Measurements from ENCODE around the gene CCDC102A.

The CCDC102A gene

DNA sequence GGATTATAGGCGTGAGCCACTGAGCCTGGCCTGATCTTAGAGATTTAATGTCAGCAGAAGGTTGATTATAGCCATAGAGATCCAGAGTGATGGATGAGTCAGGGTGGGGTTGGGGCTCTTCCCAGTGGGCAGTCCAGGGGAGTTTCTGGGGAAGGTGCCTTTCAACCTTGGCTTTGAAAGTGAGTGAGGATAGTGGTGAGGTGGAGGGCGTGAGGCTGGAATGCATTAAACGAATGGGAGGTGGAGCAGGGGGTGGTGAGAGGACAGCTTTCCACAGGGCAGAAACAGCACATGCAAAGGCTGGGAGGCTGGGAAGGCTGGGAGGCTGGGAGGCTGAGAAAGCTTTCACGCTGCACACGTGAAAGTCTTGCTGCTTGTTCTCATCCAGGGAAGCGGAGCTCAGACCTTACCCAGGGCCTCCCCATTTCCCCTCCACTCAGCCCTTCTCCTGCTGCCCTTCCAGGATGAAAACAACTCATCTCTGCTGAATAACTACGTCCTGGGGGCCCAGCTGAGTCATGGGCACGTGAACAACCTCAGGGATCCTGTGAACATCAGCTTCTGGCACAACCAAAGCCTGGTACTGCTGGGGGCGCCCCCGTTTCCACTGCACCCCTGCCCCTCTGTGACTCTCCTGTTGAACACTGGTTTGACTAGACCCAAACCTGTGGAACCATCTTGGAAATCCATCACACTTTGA is 28.4 kb upstream of the CCDC102A start:
- H3K4me3 ChIP-seq (ENCODE audit: insufficient read length, low read depth) = no peak overlapping the region
- DNase-seq (ENCODE audit: low read depth, low spot score) = no peak
- H3K9ac ChIP-seq (ENCODE audit: insufficient read length, low read depth) = no peak overlapping the region
- H3K9me3 ChIP-seq (ENCODE audit: insufficient read depth, low read length) = peaks cover 17% of the 10 kb centered on the region; the same call in 1 of the 2 replicates
- H3K4me1 ChIP-seq (ENCODE audit: insufficient read depth, insufficient read length) = peaks cover 10% of the 10 kb centered on the region
- peaks cover 13% of the 10 kb centered on the region for H3K36me3 ChIP-seq (ENCODE audit: insufficient read depth, insufficient read length, low read length)
- no peaks in the 10 kb centered on the region for H3K27me3 ChIP-seq (ENCODE audit: insufficient read depth, insufficient read length)
- TF ChIP-seq SUZ12 (IDR thresholded peaks at IDR 0.05; ENCODE audit: extremely low read depth, insufficient read depth, insufficient read length) (no peak), YY1 (IDR thresholded peaks at IDR 0.05; ENCODE audit: insufficient read depth, insufficient read length) (no peak), ZNF274 (IDR thresholded peaks at IDR 0.05; ENCODE audit: low read depth, low read length) (no peak)

DNA sequence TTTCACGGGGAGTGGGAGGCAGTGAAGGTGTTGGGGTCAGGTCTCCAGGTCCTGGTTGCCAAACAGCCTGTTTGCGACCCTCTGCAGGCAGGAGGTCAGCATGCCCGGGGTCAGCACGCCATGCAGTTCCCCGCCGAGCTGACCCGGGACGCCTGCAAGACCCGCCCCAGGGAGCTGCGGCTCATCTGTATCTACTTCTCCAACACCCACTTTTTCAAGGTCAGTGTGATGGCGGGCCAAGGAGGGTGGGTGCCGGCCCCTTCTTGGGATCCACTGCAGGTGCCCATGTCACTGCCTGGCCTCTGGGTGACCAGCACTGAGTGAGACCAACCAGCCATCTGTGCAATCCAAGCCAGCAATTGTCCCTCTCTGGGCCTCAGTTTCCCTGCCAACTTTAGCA is 27.4 kb upstream of the CCDC102A start:
- no peak for DNase-seq (ENCODE audit: low read depth, low spot score)
- H3K9ac ChIP-seq (ENCODE audit: insufficient read length, low read depth) = no peak overlapping the region
- peaks cover 3% of the 10 kb centered on the region for H3K36me3 ChIP-seq (ENCODE audit: insufficient read depth, insufficient read length, low read length)
- peaks cover 13% of the 10 kb centered on the region; the same call in 1 of the 2 replicates for H3K9me3 ChIP-seq (ENCODE audit: insufficient read depth, low read length)
- H3K4me3 ChIP-seq (ENCODE audit: insufficient read length, low read depth) = no peak overlapping the region
- H3K27me3 ChIP-seq (ENCODE audit: insufficient read depth, insufficient read length) = no peaks in the 10 kb centered on the region
- TF ChIP-seq SUZ12 (IDR thresholded peaks at IDR 0.05; ENCODE audit: extremely low read depth, insufficient read depth, insufficient read length) = no peak
- TF ChIP-seq YY1 (IDR thresholded peaks at IDR 0.05; ENCODE audit: insufficient read depth, insufficient read length) = no peak
- TF ChIP-seq ZNF274 (IDR thresholded peaks at IDR 0.05; ENCODE audit: low read depth, low read length) = no peak
- H3K4me1 ChIP-seq (ENCODE audit: insufficient read depth, insufficient read length) = peaks cover 10% of the 10 kb centered on the region

DNA sequence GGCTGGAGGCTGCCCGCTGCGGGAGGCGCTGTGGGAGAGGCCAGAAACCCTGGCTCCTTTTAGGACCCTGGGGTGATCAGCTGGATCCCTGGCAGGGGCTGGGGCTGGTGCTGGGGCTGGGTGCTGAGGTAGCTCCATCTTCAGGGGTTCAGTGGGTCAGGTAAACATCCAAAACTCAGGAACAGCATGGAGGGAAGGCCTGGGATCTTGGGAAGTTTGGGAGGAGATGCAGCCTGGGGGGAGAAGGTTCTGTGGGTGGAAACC is 27.0 kb upstream of the CCDC102A start:
- TF ChIP-seq SUZ12 (IDR thresholded peaks at IDR 0.05; ENCODE audit: extremely low read depth, insufficient read depth, insufficient read length) = no peak
- no peak for TF ChIP-seq ZNF274 (IDR thresholded peaks at IDR 0.05; ENCODE audit: low read depth, low read length)
- no peak for TF ChIP-seq YY1 (IDR thresholded peaks at IDR 0.05; ENCODE audit: insufficient read depth, insufficient read length)
- H3K4me1 ChIP-seq (ENCODE audit: insufficient read depth, insufficient read length) = peaks cover 10% of the 10 kb centered on the region
- no peak overlapping the region for H3K9ac ChIP-seq (ENCODE audit: insufficient read length, low read depth)
- H3K27me3 ChIP-seq (ENCODE audit: insufficient read depth, insufficient read length) = no peaks in the 10 kb centered on the region
- no peaks in the 10 kb centered on the region for H3K36me3 ChIP-seq (ENCODE audit: insufficient read depth, insufficient read length, low read length)
- no peak for DNase-seq (ENCODE audit: low read depth, low spot score)
- no peak overlapping the region for H3K4me3 ChIP-seq (ENCODE audit: insufficient read length, low read depth)
- peaks cover 13% of the 10 kb centered on the region; the same call in 1 of the 2 replicates for H3K9me3 ChIP-seq (ENCODE audit: insufficient read depth, low read length)

DNA sequence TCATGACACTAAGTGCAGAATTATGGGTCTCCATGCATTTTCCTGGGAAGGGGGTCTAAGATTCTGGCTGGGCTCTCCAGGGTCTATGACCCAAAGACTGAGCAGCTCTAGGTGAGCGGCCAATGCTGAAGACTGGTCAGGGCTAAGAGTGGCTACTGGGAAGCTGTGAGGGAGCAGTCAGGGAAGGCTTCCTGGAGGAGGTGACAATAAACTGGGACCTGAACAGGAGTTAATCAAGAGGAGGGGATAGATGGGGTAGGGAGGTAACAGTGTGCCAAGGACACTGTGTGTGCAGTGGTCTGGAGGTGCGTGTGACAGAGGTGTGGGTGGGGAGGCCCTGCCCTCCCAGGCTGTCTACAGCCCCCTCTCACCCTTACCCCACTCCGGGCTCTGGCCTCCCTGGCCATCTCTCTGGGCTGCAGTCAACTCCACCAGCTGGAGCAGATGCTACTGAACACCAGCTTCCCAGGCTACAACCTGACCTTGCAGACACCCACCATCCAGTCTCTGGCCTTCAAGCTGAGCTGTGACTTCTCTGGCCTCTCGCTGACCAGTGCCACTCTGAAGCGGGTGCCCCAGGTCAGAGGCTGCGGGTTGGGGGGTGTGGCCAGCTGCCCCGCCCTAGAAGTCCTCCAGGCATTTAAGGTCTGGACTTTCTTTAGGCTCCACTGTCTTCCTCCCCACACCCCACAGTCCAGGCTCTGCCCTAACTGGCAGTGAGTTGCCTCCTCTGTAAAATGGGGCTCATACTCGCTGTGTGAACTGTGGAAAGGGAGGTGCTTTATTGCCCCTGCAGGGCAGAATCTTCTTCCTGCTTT is 26.5 kb upstream of the CCDC102A start:
- peaks cover 10% of the 10 kb centered on the region for H3K4me1 ChIP-seq (ENCODE audit: insufficient read depth, insufficient read length)
- H3K36me3 ChIP-seq (ENCODE audit: insufficient read depth, insufficient read length, low read length) = no peaks in the 10 kb centered on the region
- DNase-seq (ENCODE audit: low read depth, low spot score) = no peak
- no peak overlapping the region for H3K9ac ChIP-seq (ENCODE audit: insufficient read length, low read depth)
- H3K9me3 ChIP-seq (ENCODE audit: insufficient read depth, low read length) = peaks cover 13% of the 10 kb centered on the region; the same call in 1 of the 2 replicates
- no peak overlapping the region for H3K4me3 ChIP-seq (ENCODE audit: insufficient read length, low read depth)
- H3K27me3 ChIP-seq (ENCODE audit: insufficient read depth, insufficient read length) = no peaks in the 10 kb centered on the region
- TF ChIP-seq YY1 (IDR thresholded peaks at IDR 0.05; ENCODE audit: insufficient read depth, insufficient read length) (no peak), ZNF274 (IDR thresholded peaks at IDR 0.05; ENCODE audit: low read depth, low read length) (no peak), SUZ12 (IDR thresholded peaks at IDR 0.05; ENCODE audit: extremely low read depth, insufficient read depth, insufficient read length) (no peak)

DNA sequence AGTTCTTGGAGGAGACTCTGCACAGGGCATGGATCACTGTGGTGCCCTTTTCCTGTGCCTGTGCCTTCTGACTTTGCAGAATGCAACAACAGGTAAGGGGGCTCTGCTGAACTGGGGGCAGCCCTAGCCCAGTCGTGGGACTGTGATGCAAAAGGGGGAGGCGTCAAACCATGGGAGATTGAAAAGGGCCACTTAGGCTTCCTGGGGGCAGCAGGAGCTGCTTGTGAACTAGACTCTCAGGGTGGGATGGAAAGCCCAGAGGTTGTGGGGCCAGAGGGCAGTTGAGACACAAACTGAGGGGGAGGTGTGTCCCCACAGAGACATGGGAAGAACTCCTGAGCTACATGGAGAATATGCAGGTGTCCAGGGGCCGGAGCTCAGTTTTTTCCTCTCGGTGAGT is 25.7 kb upstream of the CCDC102A start:
- H3K27me3 ChIP-seq (ENCODE audit: insufficient read depth, insufficient read length) = no peaks in the 10 kb centered on the region
- H3K36me3 ChIP-seq (ENCODE audit: insufficient read depth, insufficient read length, low read length) = no peaks in the 10 kb centered on the region
- peaks cover 13% of the 10 kb centered on the region; the same call in 1 of the 2 replicates for H3K9me3 ChIP-seq (ENCODE audit: insufficient read depth, low read length)
- DNase-seq (ENCODE audit: low read depth, low spot score) = no peak
- H3K9ac ChIP-seq (ENCODE audit: insufficient read length, low read depth) = no peak overlapping the region
- peaks cover 10% of the 10 kb centered on the region for H3K4me1 ChIP-seq (ENCODE audit: insufficient read depth, insufficient read length)
- H3K4me3 ChIP-seq (ENCODE audit: insufficient read length, low read depth) = no peak overlapping the region
- TF ChIP-seq SUZ12 (IDR thresholded peaks at IDR 0.05; ENCODE audit: extremely low read depth, insufficient read depth, insufficient read length) = no peak
- TF ChIP-seq YY1 (IDR thresholded peaks at IDR 0.05; ENCODE audit: insufficient read depth, insufficient read length) = no peak
- no peak for TF ChIP-seq ZNF274 (IDR thresholded peaks at IDR 0.05; ENCODE audit: low read depth, low read length)

DNA sequence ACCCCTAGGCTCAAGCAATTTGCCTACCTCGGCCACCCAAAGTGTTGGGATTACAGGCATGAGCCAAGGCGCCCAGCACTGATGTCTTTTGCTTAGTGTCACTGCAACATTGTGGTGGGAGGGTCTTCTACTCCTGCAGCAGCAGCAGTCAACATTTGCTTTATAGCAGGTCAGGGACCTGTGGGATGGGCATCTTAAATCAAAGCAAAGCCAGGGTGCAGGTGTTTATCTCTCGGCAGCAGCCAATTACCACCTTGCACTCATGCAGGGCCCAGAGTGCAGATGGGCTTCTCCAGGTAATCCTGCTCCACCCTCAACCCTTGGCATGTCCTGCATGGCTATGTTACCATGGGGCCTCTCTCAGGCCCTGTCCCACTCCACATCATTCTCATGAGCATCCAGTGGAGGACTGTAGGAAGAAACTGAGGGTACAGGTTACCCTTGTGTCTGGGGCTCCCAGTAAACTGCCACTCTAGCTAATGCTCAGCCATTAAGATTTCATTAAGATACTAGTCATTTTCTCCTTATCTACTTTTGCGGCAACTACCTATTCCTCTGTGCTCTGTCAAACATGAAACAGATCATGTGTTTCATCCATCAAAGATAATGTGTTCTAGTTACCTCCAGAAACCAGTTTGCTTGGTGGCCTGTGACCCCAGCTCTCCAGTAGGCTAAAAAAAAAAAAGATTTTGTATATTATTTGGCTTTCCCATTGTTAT is 22.9 kb upstream of the CCDC102A start:
- TF ChIP-seq YY1 (IDR thresholded peaks at IDR 0.05; ENCODE audit: insufficient read depth, insufficient read length) (no peak), ZNF274 (IDR thresholded peaks at IDR 0.05; ENCODE audit: low read depth, low read length) (no peak), SUZ12 (IDR thresholded peaks at IDR 0.05; ENCODE audit: extremely low read depth, insufficient read depth, insufficient read length) (no peak)
- no peak overlapping the region for H3K4me3 ChIP-seq (ENCODE audit: insufficient read length, low read depth)
- DNase-seq (ENCODE audit: low read depth, low spot score) = no peak

More for the DNA sequence above, 22.9 kb upstream of the CCDC102A start:
- Histone ChIP-seq H3K36me3 (ENCODE audit: insufficient read depth, insufficient read length, low read length) (no peaks in the 10 kb centered on the region), H3K9me3 (ENCODE audit: insufficient read depth, low read length) (peaks cover 13% of the 10 kb centered on the region; the same call in 1 of the 2 replicates), H3K9ac (ENCODE audit: insufficient read length, low read depth) (no peak overlapping the region), H3K4me1 (ENCODE audit: insufficient read depth, insufficient read length) (peaks cover 8% of the 10 kb centered on the region), H3K27me3 (ENCODE audit: insufficient read depth, insufficient read length) (no peaks in the 10 kb centered on the region)

Data from NT2/D1 (cell line).